SH-SY5Y (cell line): ENCODE measurements around the gene MFF.
"Not testable (repeated sequence)": the region's sequence is repeated elsewhere in the genome, so short reads cannot be mapped to it uniquely, and the experiment has no call there.

Experiments
- GATA2 ChIP-seq: IDR thresholded peaks from 2 replicates; pipeline ENCODE4 v1.6.1; 2011; ENCODE audit warnings: mild to moderate bottlenecking, low read depth, low read length
- GATA3 ChIP-seq: IDR thresholded peaks from 2 replicates; pipeline ENCODE4 v1.6.1; 2011; ENCODE audit warnings: low read depth, mild to moderate bottlenecking, low read length, moderate library complexity

MFF gene

DNA sequence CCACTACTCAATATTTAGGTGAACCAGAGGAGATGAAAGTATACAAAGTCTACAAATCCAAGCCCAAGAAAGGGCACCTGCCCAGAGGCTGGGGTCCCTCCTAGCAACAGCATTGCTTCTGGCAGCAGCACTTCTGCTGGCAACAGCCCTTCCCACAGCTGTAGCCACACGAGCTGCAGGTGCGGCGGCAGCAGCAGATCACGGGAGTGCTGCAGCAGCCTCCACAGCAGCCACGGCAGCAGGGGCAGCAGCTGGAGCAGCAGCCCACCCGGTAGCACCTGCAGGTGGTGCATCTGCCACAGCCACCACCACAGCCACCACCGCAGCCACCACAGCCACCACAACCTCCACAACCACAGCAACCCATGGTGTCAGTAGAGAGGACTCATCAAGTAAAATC is 62.5 kb downstream of the MFF start, which contains the start of gene SCYGR1:
Gene SCYGR1 (minus strand): TSS at position 367 of the 400 bp plus-strand sequence. CDS start 0 bp downstream, at position 367.
- TF ChIP-seq GATA2, GATA3: not testable (repeated sequence)

- TF ChIP-seq GATA2 (no peak), GATA3 (no peak)
Measured at GRCh38 chr2:227388537-227389011, 63.5 kb downstream of the MFF start.

DNA sequence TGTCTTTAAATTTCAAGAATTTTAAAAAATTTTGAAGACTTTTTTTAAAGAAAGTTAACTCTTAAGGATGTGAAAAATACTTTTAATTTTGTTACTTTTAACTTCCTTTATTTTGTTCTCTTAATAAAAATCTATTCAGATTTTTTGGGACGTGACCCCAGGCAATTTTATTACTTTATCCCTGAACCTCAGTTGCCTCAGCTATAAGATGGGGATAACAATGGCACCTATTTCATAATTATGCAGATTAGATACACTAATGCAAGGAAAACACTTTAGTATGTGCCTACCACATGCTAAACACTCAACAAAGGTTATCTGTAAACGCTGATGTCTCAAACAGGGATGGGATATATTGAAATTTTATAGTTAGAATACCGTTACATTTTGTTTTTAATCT is 64.2 kb downstream of the MFF start:
- TF ChIP-seq GATA3: no peak

GRCh38 chr2:227389661-227390060 is 64.6 kb downstream of the MFF start:
- TF ChIP-seq GATA2 (no peak), GATA3 (no peak)

DNA sequence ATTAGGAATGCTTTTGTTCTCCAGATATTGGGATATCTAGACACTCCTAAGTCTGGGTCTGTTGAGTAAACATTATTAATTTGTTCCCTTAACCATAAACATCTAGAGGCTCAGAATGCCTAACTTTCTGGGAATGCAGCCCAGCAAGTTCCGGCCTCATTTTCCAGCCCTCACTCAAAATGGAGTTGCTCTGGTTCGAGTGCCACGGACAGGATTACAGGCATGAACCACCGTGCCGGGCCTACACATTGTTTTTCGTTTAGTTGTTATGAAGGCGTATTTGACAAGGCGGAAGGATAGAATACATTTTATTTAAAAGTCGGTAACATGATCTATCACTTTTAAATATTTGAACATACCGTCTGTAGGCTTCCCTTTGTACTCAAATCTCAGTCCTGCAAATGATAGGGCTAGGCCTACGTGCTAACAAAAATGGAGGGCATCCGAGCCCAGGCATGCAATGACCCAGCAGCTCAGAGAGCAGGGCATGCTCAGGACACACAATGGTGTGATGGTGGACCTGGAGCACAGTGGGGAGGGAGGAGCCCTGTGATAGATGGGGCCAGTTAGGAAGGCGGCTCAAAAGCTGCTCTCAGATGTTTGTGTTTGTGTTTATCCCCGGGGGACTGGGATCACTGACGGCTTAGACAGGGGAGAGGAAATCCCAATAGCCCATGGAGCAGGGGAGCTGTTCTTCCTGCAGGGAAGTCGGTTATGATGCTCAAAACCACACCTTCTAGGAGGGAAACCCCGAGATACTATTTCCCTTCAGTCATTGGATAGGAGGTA is 65.6 kb downstream of the MFF start:
- no peak for TF ChIP-seq GATA2

DNA sequence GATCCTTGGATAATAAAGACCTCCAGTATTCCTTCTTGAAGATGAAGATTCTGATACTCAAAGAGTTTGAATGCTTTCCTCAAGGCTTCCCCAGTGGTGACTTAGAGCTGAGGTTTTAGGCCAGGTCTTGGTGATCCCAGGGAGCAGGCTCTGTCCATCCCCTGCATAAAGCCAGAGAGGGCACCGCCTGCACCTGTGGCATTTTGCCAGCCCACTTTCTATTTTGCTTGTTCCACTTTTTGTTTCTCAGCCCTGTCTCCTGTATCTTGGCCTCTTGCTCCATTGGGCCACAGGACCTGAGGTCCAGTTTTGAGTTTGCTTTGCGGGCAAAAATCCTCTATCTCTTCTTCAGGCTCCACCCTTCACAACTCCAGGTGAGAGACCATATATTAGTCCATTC is 69.3 kb downstream of the MFF start:
- no peak for TF ChIP-seq GATA3
- no peak for TF ChIP-seq GATA2

DNA sequence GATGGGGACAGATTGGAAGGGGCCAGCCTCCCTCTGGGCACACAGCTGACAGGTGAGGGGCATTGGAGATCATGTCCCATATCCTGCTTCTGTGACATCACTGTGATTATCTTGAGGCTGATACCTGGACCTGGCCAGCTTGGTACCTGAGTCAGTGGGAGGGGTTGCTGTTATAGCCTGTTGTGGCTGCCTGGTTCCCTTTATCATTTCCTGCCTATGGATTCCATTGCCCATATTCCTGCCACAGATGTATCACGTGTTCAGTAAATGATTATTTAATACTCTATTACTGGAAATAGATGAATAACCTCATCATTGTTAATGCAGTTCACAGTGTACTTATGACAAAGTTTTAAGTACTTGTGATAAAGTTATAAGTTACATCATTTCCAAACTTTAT is 70.5 kb downstream of the MFF start:
- TF ChIP-seq GATA2: no peak
- no peak for TF ChIP-seq GATA3

DNA sequence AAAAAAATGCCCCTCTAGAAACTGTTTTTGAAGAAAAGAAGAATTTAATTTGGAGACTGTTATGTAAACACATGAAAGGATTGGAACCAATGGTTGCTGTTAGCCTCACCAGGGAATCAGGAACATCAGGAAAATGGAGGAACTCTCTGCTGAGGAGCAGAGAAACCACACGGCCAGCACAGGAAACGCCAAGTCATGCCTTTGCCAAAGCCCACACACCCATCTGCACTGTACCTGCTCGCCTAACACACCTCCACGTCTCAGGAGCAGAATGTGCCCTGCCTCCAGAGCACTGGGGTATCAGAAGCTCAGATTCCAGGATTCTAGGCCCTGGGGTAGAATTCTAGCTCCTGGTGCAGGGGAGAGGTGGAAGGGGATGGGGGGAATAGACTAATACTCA is 72.5 kb downstream of the MFF start:
- TF ChIP-seq GATA3 (no peak), GATA2 (no peak)

GRCh38 chr2:227398684-227399670 is 73.9 kb downstream of the MFF start:
- TF ChIP-seq GATA3: no peak
- TF ChIP-seq GATA2: no peak

DNA sequence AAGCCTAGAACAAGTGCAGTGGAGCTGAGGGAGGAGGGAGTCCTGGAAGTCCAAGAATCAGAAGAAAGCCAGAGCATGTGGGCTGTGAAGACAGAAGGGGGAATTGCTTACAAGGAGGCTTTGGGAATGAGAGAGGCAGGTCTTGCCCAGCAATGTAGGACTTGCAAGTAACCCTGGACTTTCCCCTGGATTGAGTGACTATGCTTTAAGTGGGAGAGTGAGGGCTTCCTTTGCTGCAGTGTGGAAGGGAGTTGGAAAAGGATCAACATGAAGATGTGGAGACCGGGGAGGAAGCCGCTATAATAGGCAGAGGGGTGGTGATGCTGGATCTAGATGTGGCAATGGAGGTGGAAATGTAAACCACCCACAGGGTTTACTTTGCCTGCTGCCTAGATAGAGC is 76.5 kb downstream of the MFF start:
- no peak for TF ChIP-seq GATA3
- no peak for TF ChIP-seq GATA2

GRCh38 chr2:227402321-227402720 is 77.3 kb downstream of the MFF start:
- no peak for TF ChIP-seq GATA2
- TF ChIP-seq GATA3: no peak

- no peak for TF ChIP-seq GATA3
- TF ChIP-seq GATA2: no peak
Measured at GRCh38 chr2:227402959-227403358, 77.9 kb downstream of the MFF start.

DNA sequence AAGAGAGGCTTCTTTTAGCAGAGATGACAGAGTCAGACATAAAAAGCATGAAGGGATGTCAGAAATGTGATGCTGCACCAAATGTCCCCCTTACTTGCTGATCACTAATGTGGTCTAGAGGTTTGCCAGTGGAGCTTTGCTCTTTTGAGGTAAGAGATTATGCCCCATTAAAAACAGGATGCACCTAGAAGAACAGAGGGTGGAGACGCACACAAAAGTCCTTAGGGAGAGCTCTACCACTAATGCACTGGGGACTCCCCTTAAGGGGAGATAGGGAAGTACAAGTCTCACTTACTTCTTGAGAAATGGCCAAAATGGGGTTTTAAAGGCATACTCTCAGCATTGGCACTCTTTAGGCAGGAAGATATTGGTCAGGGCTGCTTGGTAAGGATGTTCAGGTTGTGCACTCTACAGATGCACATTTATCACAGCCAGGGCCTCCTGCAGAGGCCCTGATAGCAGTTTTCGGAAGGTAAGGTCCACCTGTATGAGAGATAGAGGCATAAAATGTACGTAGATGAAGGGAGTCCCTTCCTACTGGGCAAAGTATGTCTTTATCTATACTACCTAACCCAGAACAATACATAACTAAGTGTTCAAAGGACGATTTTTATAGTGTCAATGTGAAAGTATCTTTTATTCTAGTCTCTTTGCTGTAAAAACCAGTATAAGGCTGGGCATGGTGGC is 79.7 kb downstream of the MFF start:
- TF ChIP-seq GATA2: no peak
- TF ChIP-seq GATA3: no peak
